GM21381 (cell line): ENCODE measurements around the gene AGPS.

Experiments used
- ATAC-seq: cut with Tn5 transposase; IDR thresholded peaks from one replicate; pipeline ENCODE4 v1.9.1; 2021; ENCODE audit warnings: mild to moderate bottlenecking, moderate library complexity; ENCODE audit not compliant: unreplicated experiment

The AGPS gene

GRCh38 chr2:177520324-177520723 lies 127.8 kb downstream of the AGPS start:
- ATAC-seq: no peak

GRCh38 chr2:177523781-177524180 lies 131.2 kb downstream of the AGPS start:
- no peak for ATAC-seq

GRCh38 chr2:177525351-177525924 lies 132.9 kb downstream of the AGPS start:
- ATAC-seq: no peak

- no peak for ATAC-seq
These were observed 135.9 kb downstream of the AGPS start for GRCh38 chr2:177528351-177528933.

- no peak for ATAC-seq
These were observed 136.6 kb downstream of the AGPS start for GRCh38 chr2:177529166-177529565.

GRCh38 chr2:177530561-177530960 lies 138.0 kb downstream of the AGPS start:
- no peak for ATAC-seq

- no peak for ATAC-seq
These were observed 139.1 kb downstream of the AGPS start for GRCh38 chr2:177531706-177532105.

- ATAC-seq: no peak
These were observed 140.0 kb downstream of the AGPS start for GRCh38 chr2:177532567-177532966.

- ATAC-seq: no peak
These were observed 140.7 kb downstream of the AGPS start for GRCh38 chr2:177533253-177533652.

- ATAC-seq: no peak
These were observed 142.4 kb downstream of the AGPS start for GRCh38 chr2:177535000-177535399.

GRCh38 chr2:177535958-177536504 lies 143.5 kb downstream of the AGPS start:
- no peak for ATAC-seq

GRCh38 chr2:177537213-177537612 lies 144.6 kb downstream of the AGPS start:
- no peak for ATAC-seq

GRCh38 chr2:177537636-177538035 lies 145.1 kb downstream of the AGPS start:
- ATAC-seq: no peak

- no peak for ATAC-seq
These were observed 145.8 kb downstream of the AGPS start for GRCh38 chr2:177538323-177538722.

GRCh38 chr2:177540283-177540682 lies 147.7 kb downstream of the AGPS start:
- ATAC-seq: no peak

- ATAC-seq: no peak
These were observed 148.9 kb downstream of the AGPS start for GRCh38 chr2:177541258-177541991.

GRCh38 chr2:177542396-177542795 lies 149.8 kb downstream of the AGPS start:
- no peak for ATAC-seq

GRCh38 chr2:177543007-177543760 lies 150.6 kb downstream of the AGPS start:
- ATAC-seq: no peak

GRCh38 chr2:177545143-177545542 lies 152.6 kb downstream of the AGPS start:
- no peak for ATAC-seq

- no peak for ATAC-seq
These were observed 153.5 kb downstream of the AGPS start for GRCh38 chr2:177545981-177546585.

- ATAC-seq: peak; percentile 92
These were observed 154.5 kb downstream of the AGPS start for GRCh38 chr2:177547122-177547521.
